Activated CD4-positive, CD25-positive, alpha-beta regulatory T cell treated with anti-CD3 and anti-CD28 coated beads, Interleukin-2, amount 50 U/mL, for 72 hours (primary cell): ENCODE data around the gene ROR2.
"Not testable (repeated sequence)": the region's sequence is repeated elsewhere in the genome, so short reads cannot be mapped to it uniquely, and the experiment has no call there.

Experiments used
- DNase-seq: peaks from one replicate; pipeline ENCODE4 v3.0.0; 2021

Gene ROR2

GRCh38 chr9:91920630-91921350, 29.2 kb downstream of the ROR2 start:
- DNase-seq = no peak

GRCh38 chr9:91919621-91920020, 30.4 kb downstream of the ROR2 start:
- DNase-seq = no peak

- no peak for DNase-seq
Observed at GRCh38 chr9:91917436-91917835, 32.6 kb downstream of the ROR2 start.

GRCh38 chr9:91915524-91916263, 34.3 kb downstream of the ROR2 start:
- no peak for DNase-seq

GRCh38 chr9:91914937-91915336, 35.1 kb downstream of the ROR2 start:
- DNase-seq = no peak

- DNase-seq = no peak
Observed at GRCh38 chr9:91914404-91914803, 35.6 kb downstream of the ROR2 start.

GRCh38 chr9:91913986-91914385, 36.0 kb downstream of the ROR2 start:
- DNase-seq = no peak

GRCh38 chr9:91913096-91913495, 36.9 kb downstream of the ROR2 start:
- no peak for DNase-seq

GRCh38 chr9:91911657-91912056, 38.4 kb downstream of the ROR2 start:
- no peak for DNase-seq

- DNase-seq = not testable (repeated sequence)
Observed at GRCh38 chr9:91909256-91909655, 40.8 kb downstream of the ROR2 start.

- no peak for DNase-seq
Observed at GRCh38 chr9:91908746-91909145, 41.3 kb downstream of the ROR2 start.

- no peak for DNase-seq
Observed at GRCh38 chr9:91908293-91908623, 41.8 kb downstream of the ROR2 start.

GRCh38 chr9:91907484-91908292, 42.3 kb downstream of the ROR2 start:
- DNase-seq = no peak

GRCh38 chr9:91905991-91906469, 44.0 kb downstream of the ROR2 start:
- DNase-seq = peak; percentile 41

GRCh38 chr9:91905237-91905650, 44.8 kb downstream of the ROR2 start:
- no peak for DNase-seq

GRCh38 chr9:91904588-91905236, 45.3 kb downstream of the ROR2 start:
- DNase-seq = no peak

GRCh38 chr9:91903126-91903911, 46.7 kb downstream of the ROR2 start:
- DNase-seq = no peak

GRCh38 chr9:91902475-91903125, 47.4 kb downstream of the ROR2 start:
- no peak for DNase-seq

GRCh38 chr9:91900797-91901177, 49.2 kb downstream of the ROR2 start:
- DNase-seq = no peak

GRCh38 chr9:91900055-91900796, 49.8 kb downstream of the ROR2 start:
- DNase-seq = no peak

GRCh38 chr9:91899594-91899993, 50.4 kb downstream of the ROR2 start:
- DNase-seq = no peak
